Heart left ventricle (tissue), 13 donors: Measurements from ENCODE around the gene ATAD1.
"Not testable (repeated sequence)": the region's sequence is repeated elsewhere in the genome, so short reads cannot be mapped to it uniquely, and the experiment has no call there.

ENCODE experiments used
- CTCF ChIP-seq, 12 donors: fragments of 200-600 bp; sonication (generic) in 4 of 12; IDR thresholded peaks; one replicate each; pipeline versions ENCODE4 v1.5.0 to v1.8.0; 2018 to 2022; ENCODE audit warnings: antibody characterized with exemption in 12 of 12, mild to moderate bottlenecking in 5 of 12
- POLR2A ChIP-seq, 2 donors: fragments of 450-650 bp; IDR thresholded peaks; one replicate each; pipeline ENCODE4 v1.6.1; 2017; ENCODE audit warnings: antibody characterized with exemption in 2 of 2, mild to moderate bottlenecking in 2 of 2, moderate library complexity in 2 of 2
- donor health status: ischemic (EF 13 %, LVEDD 7.1; RV severe dilation, severe dysfunction).
- donor health status: DM: no; HTN: yes; CAD: no.
- donor health status: DM: no; HTN: no; CAD: no.
- donor health status: ischemic (EF 25% LVEDD 6.9; RV normal size, moderate dysfunction).
- donor health status: ischemic (EF 25% LVEDD 5.7; RV mildly dilated, moderate dysfunction).
- donor health status: ischemic (EF 35%, LVEDD 5.7; RV mildly dilated, moderate dysfunction).
- donor health status: nonischemic (EF 11% LVEDD 7.7; RV severe dilation, severe dysfunction).
- donor health status: DM: yes; HTN: yes; CAD: no.
- donor health status: PGD.
- donor health status: ischemic (EF 29% LVEDD 5.4; RV normal size, mild dysfunction).
- donor health status: nonischemic (EF 23%, LVEDD 6.1; RV moderate dilation, normal function).

GRCh38 chr10:87829051-87829450 is 11.0 kb upstream of the ATAD1 start:
- TF ChIP-seq CTCF, POLR2A (IDR thresholded peaks at IDR 0.05): not testable (repeated sequence)
